ENCODE data around the gene ZCWPW2. TPM values are rescaled to one million over a fixed set of nuclear protein-coding genes. Genes with fewer than 3 reads are reported as not detected.

Gene ZCWPW2, protein sequence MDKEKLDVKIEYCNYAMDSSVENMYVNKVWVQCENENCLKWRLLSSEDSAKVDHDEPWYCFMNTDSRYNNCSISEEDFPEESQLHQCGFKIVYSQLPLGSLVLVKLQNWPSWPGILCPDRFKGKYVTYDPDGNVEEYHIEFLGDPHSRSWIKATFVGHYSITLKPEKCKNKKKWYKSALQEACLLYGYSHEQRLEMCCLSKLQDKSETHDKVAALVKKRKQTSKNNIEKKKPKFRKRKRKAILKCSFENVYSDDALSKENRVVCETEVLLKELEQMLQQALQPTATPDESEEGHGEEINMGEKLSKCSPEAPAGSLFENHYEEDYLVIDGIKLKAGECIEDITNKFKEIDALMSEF
- 1 to 10 TPM in 1 of 2 donors, under 1 TPM in 1; 0.81 to 2.7 TPM for total RNA-seq

DNA sequence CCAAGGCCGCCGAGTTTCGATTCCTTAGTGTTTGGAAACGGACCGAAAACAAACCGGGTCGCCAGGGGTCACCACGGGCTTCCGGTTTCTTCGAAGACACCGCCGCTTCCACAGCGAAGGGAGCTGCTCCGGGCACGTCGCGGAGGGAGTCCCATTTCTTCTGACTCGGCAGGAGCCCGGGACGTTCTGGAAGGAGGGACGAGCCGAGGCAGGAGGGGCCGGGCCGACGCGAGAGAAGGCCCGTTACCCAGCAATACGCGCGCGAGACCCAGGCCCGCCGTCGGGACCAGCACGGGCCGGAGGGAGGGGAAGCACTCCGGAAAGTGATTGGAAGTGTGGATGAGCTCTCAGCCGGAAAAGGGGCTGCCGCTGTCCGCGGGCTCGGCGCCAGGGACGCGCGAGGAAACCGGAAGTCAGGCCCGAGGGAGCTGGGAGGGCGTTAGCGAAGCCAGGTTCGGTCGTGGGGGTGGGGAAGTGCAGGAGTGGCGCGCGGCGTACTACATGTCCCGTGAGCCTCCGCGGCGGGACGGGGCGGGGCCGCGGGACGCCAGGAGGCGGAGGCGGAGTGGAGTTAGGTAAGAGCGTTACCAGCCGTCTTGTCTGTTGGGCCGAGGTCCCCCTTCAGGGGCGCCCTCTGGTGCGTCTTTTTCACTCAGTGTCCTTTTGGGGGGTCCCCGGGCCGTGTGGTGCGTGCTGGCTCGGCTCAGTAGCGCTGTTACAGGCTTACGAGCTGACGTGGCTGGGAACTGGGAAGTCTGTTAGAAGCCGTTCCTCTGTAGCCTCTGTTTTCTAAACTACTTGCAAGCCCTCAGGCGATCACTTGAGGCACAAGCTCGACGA, at the start of gene ZCWPW2, which contains the start of gene AZI2:
TSS of gene ZCWPW2 (plus strand) at position 93 of the 840 bp plus-strand sequence. CDS start 64,348 bp downstream, outside the sequence.
TSS of gene AZI2 (minus strand) at position 196 of the 840 bp plus-strand sequence. CDS start 8,207 bp downstream, outside the sequence.
- H3K4me3 ChIP-seq, result peak within 1 kb of the TSS; percentile 88
- no peaks in the 10 kb centered on the region for H3K36me3 ChIP-seq
- DNase-seq (ENCODE audit: low spot score), result peak; percentile 78
- no peaks in the 10 kb centered on the region for H3K27me3 ChIP-seq (replicated peaks; ENCODE audit: insufficient read depth)
- peaks cover 7% of the 10 kb centered on the region for H3K9me3 ChIP-seq
- H3K27ac ChIP-seq, result peak within 1 kb of the TSS; percentile 98 to 99
- peaks cover 20 to 36% of the 10 kb centered on the region in 2 donors for H3K4me1 ChIP-seq (ENCODE audit: control insufficient read depth in 1 of 2, low read depth in 2 of 2)
- peak; percentile 90 for ATAC-seq (ENCODE audit: insufficient number of reproducible peaks, low FRiP score, low read depth)
- no peak for TF ChIP-seq CTCF (IDR thresholded peaks at IDR 0.05)

DNA sequence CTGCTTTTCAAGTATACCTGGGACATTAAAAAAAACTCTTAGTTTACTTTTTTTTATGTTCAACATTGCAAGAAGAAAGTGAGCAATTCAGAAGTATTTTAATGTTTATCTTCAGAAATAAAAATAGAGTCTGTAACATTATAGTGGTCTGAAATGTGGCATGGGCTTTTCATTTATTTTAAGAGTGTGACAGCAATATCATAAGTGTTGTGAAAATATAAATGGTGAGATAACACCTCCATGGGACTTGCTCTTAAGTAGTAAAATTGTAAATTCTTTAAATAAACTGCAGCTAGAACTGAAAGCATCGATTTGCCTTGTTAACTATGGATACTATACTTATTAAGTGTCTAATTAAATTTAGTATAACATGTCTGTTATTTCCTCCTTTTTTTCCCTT, 48.8 kb upstream of the ZCWPW2 start:
- Histone ChIP-seq H3K4me3 (no peak overlapping the region), H3K27me3 (replicated peaks; ENCODE audit: insufficient read depth) (no peaks in the 10 kb centered on the region), H3K27ac (no peak overlapping the region), H3K4me1 (ENCODE audit: control insufficient read depth in 1 of 2, low read depth in 2 of 2) (peaks cover 0 to 5% of the 10 kb centered on the region in 2 donors), H3K36me3 (no peaks in the 10 kb centered on the region), H3K9me3 (no peaks in the 10 kb centered on the region)
- DNase-seq (ENCODE audit: low spot score) (no peak), ATAC-seq (ENCODE audit: insufficient number of reproducible peaks, low FRiP score, low read depth) (no peak)
- no peak for TF ChIP-seq CTCF (IDR thresholded peaks at IDR 0.05)

GRCh38 chr3:28300345-28300962, 48.1 kb upstream of the ZCWPW2 start:
- Histone ChIP-seq H3K27ac (no peak overlapping the region), H3K4me1 (ENCODE audit: control insufficient read depth in 1 of 2, low read depth in 2 of 2) (peaks cover 0 to 3% of the 10 kb centered on the region in 2 donors), H3K36me3 (no peaks in the 10 kb centered on the region), H3K4me3 (no peak overlapping the region), H3K9me3 (no peaks in the 10 kb centered on the region), H3K27me3 (replicated peaks; ENCODE audit: insufficient read depth) (no peaks in the 10 kb centered on the region)
- DNase-seq (ENCODE audit: low spot score), result no peak
- ATAC-seq (ENCODE audit: insufficient number of reproducible peaks, low FRiP score, low read depth), result no peak
- TF ChIP-seq CTCF (IDR thresholded peaks at IDR 0.05), result no peak

DNA sequence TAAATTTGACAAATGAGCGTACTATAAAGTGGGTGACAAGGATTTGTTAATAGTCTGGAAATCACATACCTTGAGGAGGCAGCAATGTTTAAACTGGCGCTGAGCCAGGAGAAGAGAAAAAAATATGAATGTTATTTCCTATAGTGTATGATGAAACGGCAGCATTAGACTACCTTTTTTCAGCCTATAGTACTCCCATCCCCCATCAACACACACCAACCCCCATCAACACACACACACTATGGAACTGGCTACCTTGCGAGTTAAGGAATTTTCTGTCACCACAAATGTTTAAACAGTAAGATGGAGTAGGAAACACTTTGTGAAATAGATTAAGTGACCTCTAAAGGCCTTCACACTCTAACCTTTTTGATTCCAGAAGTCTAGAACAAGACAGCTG, 46.8 kb upstream of the ZCWPW2 start:
- Histone ChIP-seq H3K4me1 (ENCODE audit: control insufficient read depth in 1 of 2, low read depth in 2 of 2) (no peaks in the 10 kb centered on the region), H3K36me3 (no peaks in the 10 kb centered on the region), H3K9me3 (no peaks in the 10 kb centered on the region), H3K4me3 (no peak overlapping the region), H3K27me3 (replicated peaks; ENCODE audit: insufficient read depth) (no peaks in the 10 kb centered on the region), H3K27ac (no peak overlapping the region)
- ATAC-seq (ENCODE audit: insufficient number of reproducible peaks, low FRiP score, low read depth), result no peak
- TF ChIP-seq CTCF (IDR thresholded peaks at IDR 0.05), result no peak
- DNase-seq (ENCODE audit: low spot score), result no peak

DNA sequence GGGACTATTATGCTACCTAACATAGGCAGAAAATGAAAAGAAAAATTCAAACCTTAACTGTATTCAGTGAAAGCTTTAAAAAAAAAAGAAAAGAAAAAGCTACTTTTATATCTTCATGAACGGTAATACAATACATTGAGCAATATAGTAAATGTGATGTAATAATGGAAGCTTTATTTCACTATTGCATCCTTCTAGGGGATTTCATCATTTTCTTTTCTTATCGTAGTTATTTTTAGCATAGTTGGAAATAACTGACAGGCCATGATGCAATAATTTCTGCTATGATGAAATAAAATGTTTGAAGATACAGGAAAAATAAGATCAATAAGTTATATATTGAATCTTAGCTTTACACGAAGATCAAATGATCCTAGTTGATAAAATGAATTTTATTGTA, 40.3 kb upstream of the ZCWPW2 start:
- Histone ChIP-seq H3K4me1 (ENCODE audit: control insufficient read depth in 1 of 2, low read depth in 2 of 2) (no peaks in the 10 kb centered on the region), H3K9me3 (no peaks in the 10 kb centered on the region), H3K27ac (no peak overlapping the region), H3K27me3 (replicated peaks; ENCODE audit: insufficient read depth) (no peaks in the 10 kb centered on the region), H3K36me3 (no peaks in the 10 kb centered on the region), H3K4me3 (no peak overlapping the region)
- ATAC-seq (ENCODE audit: insufficient number of reproducible peaks, low FRiP score, low read depth) (no peak), DNase-seq (ENCODE audit: low spot score) (no peak)
- no peak for TF ChIP-seq CTCF (IDR thresholded peaks at IDR 0.05)
